HuH-7.5 (cell line): ENCODE data around the gene WWOX.

Source experiments
- DNase-seq: peaks from one replicate; pipeline ENCODE4 v3.0.0; 2011; ENCODE audit warnings: low spot score

Gene WWOX

GRCh38 chr16:78623796-78624195 lies 524.3 kb downstream of the WWOX start:
- DNase-seq: no peak

GRCh38 chr16:78624366-78624765 lies 524.9 kb downstream of the WWOX start:
- no peak for DNase-seq

- DNase-seq: no peak
Measured at GRCh38 chr16:78628461-78629045, 529.1 kb downstream of the WWOX start.

GRCh38 chr16:78629173-78629572 lies 529.7 kb downstream of the WWOX start:
- DNase-seq: no peak

GRCh38 chr16:78630102-78630501 lies 530.6 kb downstream of the WWOX start:
- no peak for DNase-seq

GRCh38 chr16:78633551-78633950 lies 534.1 kb downstream of the WWOX start:
- no peak for DNase-seq

- no peak for DNase-seq
Measured at GRCh38 chr16:78635807-78636206, 536.4 kb downstream of the WWOX start.

- DNase-seq: no peak
Measured at GRCh38 chr16:78638371-78638770, 538.9 kb downstream of the WWOX start.

GRCh38 chr16:78639775-78640174 lies 540.3 kb downstream of the WWOX start:
- no peak for DNase-seq

- DNase-seq: no peak
Measured at GRCh38 chr16:78640886-78641285, 541.4 kb downstream of the WWOX start.

GRCh38 chr16:78641433-78641832 lies 542.0 kb downstream of the WWOX start:
- DNase-seq: no peak

- peak; percentile 19 for DNase-seq
Measured at GRCh38 chr16:78642621-78643285, 543.3 kb downstream of the WWOX start.

GRCh38 chr16:78645657-78646056 lies 546.2 kb downstream of the WWOX start:
- no peak for DNase-seq

GRCh38 chr16:78647019-78647418 lies 547.6 kb downstream of the WWOX start:
- no peak for DNase-seq

- no peak for DNase-seq
Measured at GRCh38 chr16:78647491-78647890, 548.0 kb downstream of the WWOX start.

- DNase-seq: no peak
Measured at GRCh38 chr16:78648517-78648916, 549.1 kb downstream of the WWOX start.

GRCh38 chr16:78650339-78651074 lies 551.1 kb downstream of the WWOX start:
- DNase-seq: no peak

- DNase-seq: no peak
Measured at GRCh38 chr16:78654929-78655328, 555.5 kb downstream of the WWOX start.

- DNase-seq: no peak
Measured at GRCh38 chr16:78655331-78656113, 556.1 kb downstream of the WWOX start.

- no peak for DNase-seq
Measured at GRCh38 chr16:78656887-78657286, 557.4 kb downstream of the WWOX start.

- DNase-seq: no peak
Measured at GRCh38 chr16:78659216-78659615, 559.8 kb downstream of the WWOX start.

- no peak for DNase-seq
Measured at GRCh38 chr16:78659668-78660217, 560.3 kb downstream of the WWOX start.
